MM.1S (cell line): ENCODE data around the gene ESYT1.

Source experiments
- DNase-seq: peaks from one replicate; pipeline ENCODE4 v3.0.0-alpha.2; 2015
- H2AFZ ChIP-seq: fragments of 300-600 bp; sonication (generic); 2 replicates; pipeline ENCODE4 v1.6.0; 2016; ENCODE audit warnings: antibody characterized with exemption, low read length
- H3F3A ChIP-seq: fragments of 300-600 bp; sonication (generic); 2 replicates; pipeline ENCODE4 v1.6.1; 2016; ENCODE audit warnings: mild to moderate bottlenecking, antibody characterized with exemption, low read length, moderate library complexity, mixed read lengths; ENCODE audit not compliant: insufficient read depth
- H3K27ac ChIP-seq: fragments of 300-600 bp; sonication (generic); 2 replicates; pipeline ENCODE4 v1.5.1; 2016; ENCODE audit warnings: mild to moderate bottlenecking, low read length
- H3K27me3 ChIP-seq: fragments of 300-600 bp; sonication (generic); replicated peaks from 2 replicates; pipeline ENCODE4 v1.6.0; 2016; ENCODE audit warnings: low read length; ENCODE audit not compliant: insufficient read depth
- H3K36me3 ChIP-seq: fragments of 300-600 bp; sonication (generic); replicated peaks from 2 replicates; pipeline ENCODE4 v1.6.1; 2016; ENCODE audit warnings: mild to moderate bottlenecking, low read length, mixed read lengths; ENCODE audit not compliant: insufficient read depth
- H3K4me1 ChIP-seq: fragments of 300-600 bp; sonication (generic); 2 replicates; pipeline ENCODE4 v1.6.1; 2016; ENCODE audit warnings: low read length, mixed read lengths
- H3K4me2 ChIP-seq: fragments of 300-600 bp; sonication (generic); 2 replicates; pipeline ENCODE4 v1.6.0; 2016; ENCODE audit warnings: low read depth, low read length
- H3K4me3 ChIP-seq: fragments of 300-600 bp; sonication (generic); 2 replicates; pipeline ENCODE4 v1.5.1; 2016; ENCODE audit warnings: low read length, mixed read lengths
- H3K79me2 ChIP-seq: fragments of 300-600 bp; sonication (generic); 2 replicates; pipeline ENCODE4 v1.6.1; 2016; ENCODE audit warnings: mixed run types, low read length, mixed read lengths
- H3K9ac ChIP-seq: fragments of 300-600 bp; sonication (generic); 2 replicates; pipeline ENCODE4 v1.6.1; 2016; ENCODE audit warnings: low read length, mixed read lengths
- H3K9me2 ChIP-seq: fragments of 300-600 bp; sonication (generic); replicated peaks from 2 replicates; pipeline ENCODE4 v1.6.1; 2016; ENCODE audit warnings: mild to moderate bottlenecking, low read length, mixed read lengths; ENCODE audit not compliant: insufficient read depth
- H3K9me3 ChIP-seq: fragments of 300-600 bp; sonication (generic); replicated peaks from 2 replicates; pipeline ENCODE4 v1.6.1; 2016; ENCODE audit warnings: mild to moderate bottlenecking, low read length, mixed read lengths; ENCODE audit not compliant: insufficient read depth
- H4K20me1 ChIP-seq: fragments of 300-600 bp; sonication (generic); 2 replicates; pipeline ENCODE4 v1.6.1; 2016; ENCODE audit warnings: mild to moderate bottlenecking, low read length, moderate library complexity, mixed read lengths; ENCODE audit not compliant: insufficient read depth
- EZH2 ChIP-seq: fragments of 300-600 bp; sonication (generic); optimal IDR thresholded peaks from 2 replicates; pipeline ENCODE3; 2017; ENCODE audit warnings: low read depth, mild to moderate bottlenecking, antibody characterized with exemption, low read length, mixed read lengths
- EZH2phosphoT487 ChIP-seq: fragments of 300-600 bp; sonication (generic); IDR thresholded peaks from 2 replicates; pipeline ENCODE4 v1.6.1; 2018; ENCODE audit warnings: antibody characterized with exemption, low read length
- TF ChIP-seq, protein P1 (sequence below): fragments of 300-600 bp; sonication (generic); IDR thresholded peaks from 2 replicates; pipeline ENCODE4 v1.5.1; 2016; ENCODE audit warnings: antibody characterized with exemption, low read length, mixed read lengths

The ESYT1 gene

DNA sequence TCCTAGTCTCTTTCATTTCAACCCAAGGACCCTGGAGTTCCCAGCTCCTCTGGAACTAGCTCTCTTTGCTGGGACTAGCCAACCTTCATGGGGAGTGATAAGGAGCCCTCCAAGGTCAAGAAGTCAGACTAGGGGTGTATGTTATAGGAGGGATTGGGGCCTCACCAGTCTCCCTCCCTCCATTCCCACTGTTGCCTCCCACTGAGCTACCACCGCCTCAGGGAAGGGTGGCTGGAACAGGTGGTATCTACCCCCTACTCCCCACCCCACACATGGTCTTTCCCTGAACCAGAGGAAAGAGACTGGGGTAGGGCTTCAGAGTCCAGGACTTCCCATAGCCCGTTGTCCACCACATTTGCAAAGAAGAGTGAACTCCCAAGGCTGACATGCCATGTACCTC is 45.7 kb upstream of the ESYT1 start:
- no peaks in the 10 kb centered on the region for H3K79me2 ChIP-seq
- no peaks in the 10 kb centered on the region for H4K20me1 ChIP-seq
- no peak overlapping the region for H3K4me2 ChIP-seq
- H3K9me2 ChIP-seq: no peaks in the 10 kb centered on the region
- peaks cover 29% of the 10 kb centered on the region for H3K27me3 ChIP-seq
- no peak overlapping the region for H2AFZ ChIP-seq
- H3K4me3 ChIP-seq: no peak overlapping the region
- H3K4me1 ChIP-seq: no peaks in the 10 kb centered on the region
- no peaks in the 10 kb centered on the region for H3K9me3 ChIP-seq
- H3K9ac ChIP-seq: no peak overlapping the region
- H3K36me3 ChIP-seq: no peaks in the 10 kb centered on the region
- no peak overlapping the region for H3K27ac ChIP-seq
- DNase-seq: no peak
- peaks cover 8% of the 10 kb centered on the region for H3F3A ChIP-seq
- TF ChIP-seq EZH2phosphoT487 (no peak), EZH2 (no peak)
- TF ChIP-seq, protein P1, sequence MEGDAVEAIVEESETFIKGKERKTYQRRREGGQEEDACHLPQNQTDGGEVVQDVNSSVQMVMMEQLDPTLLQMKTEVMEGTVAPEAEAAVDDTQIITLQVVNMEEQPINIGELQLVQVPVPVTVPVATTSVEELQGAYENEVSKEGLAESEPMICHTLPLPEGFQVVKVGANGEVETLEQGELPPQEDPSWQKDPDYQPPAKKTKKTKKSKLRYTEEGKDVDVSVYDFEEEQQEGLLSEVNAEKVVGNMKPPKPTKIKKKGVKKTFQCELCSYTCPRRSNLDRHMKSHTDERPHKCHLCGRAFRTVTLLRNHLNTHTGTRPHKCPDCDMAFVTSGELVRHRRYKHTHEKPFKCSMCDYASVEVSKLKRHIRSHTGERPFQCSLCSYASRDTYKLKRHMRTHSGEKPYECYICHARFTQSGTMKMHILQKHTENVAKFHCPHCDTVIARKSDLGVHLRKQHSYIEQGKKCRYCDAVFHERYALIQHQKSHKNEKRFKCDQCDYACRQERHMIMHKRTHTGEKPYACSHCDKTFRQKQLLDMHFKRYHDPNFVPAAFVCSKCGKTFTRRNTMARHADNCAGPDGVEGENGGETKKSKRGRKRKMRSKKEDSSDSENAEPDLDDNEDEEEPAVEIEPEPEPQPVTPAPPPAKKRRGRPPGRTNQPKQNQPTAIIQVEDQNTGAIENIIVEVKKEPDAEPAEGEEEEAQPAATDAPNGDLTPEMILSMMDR: no peak

DNA sequence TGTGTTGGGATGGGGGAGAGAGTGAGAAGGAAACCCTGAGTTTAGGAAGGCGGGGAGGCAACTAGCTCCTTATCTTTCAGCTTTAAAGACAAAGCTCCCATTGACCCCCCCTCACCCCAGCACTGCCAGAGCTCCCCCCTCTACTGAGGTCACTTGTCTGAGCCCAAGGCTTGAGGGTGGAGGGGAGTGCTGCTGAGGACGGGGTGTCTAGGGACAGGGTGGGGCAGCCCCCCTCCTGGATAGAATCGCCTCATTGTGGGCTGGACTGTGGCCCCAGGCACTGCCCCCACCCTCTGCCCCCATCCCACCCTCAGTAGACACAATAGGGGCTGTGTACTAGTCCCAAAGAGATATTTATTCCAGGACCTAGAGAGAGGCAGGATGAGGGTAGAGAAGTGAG is 45.1 kb upstream of the ESYT1 start:
- H3K27me3 ChIP-seq: peaks cover 29% of the 10 kb centered on the region
- H3K9ac ChIP-seq: no peak overlapping the region
- no peak overlapping the region for H3K4me3 ChIP-seq
- H3K9me3 ChIP-seq: no peaks in the 10 kb centered on the region
- peaks cover 8% of the 10 kb centered on the region for H3F3A ChIP-seq
- H3K27ac ChIP-seq: no peak overlapping the region
- no peaks in the 10 kb centered on the region for H4K20me1 ChIP-seq
- no peaks in the 10 kb centered on the region for H3K9me2 ChIP-seq
- no peak for DNase-seq
- H3K36me3 ChIP-seq: no peaks in the 10 kb centered on the region
- no peaks in the 10 kb centered on the region for H3K4me1 ChIP-seq
- H2AFZ ChIP-seq: no peak overlapping the region
- no peak for TF ChIP-seq EZH2phosphoT487
- H3K79me2 ChIP-seq: no peaks in the 10 kb centered on the region
- H3K4me2 ChIP-seq: no peak overlapping the region

DNA sequence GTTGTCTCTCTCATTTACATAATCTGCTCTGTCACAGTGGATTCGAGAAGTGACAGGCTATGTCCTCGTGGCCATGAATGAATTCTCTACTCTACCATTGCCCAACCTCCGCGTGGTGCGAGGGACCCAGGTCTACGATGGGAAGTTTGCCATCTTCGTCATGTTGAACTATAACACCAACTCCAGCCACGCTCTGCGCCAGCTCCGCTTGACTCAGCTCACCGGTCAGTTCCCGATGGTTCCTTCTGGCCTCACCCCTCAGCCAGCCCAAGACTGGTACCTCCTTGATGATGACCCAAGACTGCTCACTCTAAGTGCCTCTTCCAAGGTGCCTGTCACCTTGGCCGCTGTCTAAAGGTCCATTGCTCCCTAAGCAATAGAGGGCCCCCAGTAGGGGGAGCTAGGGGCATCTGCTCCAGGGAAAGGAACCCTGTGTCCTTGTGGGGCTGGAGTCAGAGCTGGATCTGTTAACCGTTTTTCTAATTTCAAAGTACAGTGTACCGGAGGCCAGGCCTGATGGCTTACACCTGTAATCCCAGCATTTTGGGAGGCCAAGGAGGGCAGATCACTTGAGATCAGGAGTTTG is 43.0 kb upstream of the ESYT1 start:
- Histone ChIP-seq H3F3A (no peaks in the 10 kb centered on the region), H3K4me2 (no peak overlapping the region), H3K27me3 (peaks cover 29% of the 10 kb centered on the region), H3K4me3 (no peak overlapping the region), H3K9ac (no peak overlapping the region), H2AFZ (no peak overlapping the region), H3K9me3 (no peaks in the 10 kb centered on the region), H3K9me2 (no peaks in the 10 kb centered on the region), H3K4me1 (no peaks in the 10 kb centered on the region), H4K20me1 (no peaks in the 10 kb centered on the region), H3K79me2 (no peaks in the 10 kb centered on the region), H3K36me3 (no peaks in the 10 kb centered on the region), H3K27ac (no peak overlapping the region)
- DNase-seq: no peak
- TF ChIP-seq EZH2phosphoT487: no peak
- TF ChIP-seq, protein P1: peak; percentile 35

DNA sequence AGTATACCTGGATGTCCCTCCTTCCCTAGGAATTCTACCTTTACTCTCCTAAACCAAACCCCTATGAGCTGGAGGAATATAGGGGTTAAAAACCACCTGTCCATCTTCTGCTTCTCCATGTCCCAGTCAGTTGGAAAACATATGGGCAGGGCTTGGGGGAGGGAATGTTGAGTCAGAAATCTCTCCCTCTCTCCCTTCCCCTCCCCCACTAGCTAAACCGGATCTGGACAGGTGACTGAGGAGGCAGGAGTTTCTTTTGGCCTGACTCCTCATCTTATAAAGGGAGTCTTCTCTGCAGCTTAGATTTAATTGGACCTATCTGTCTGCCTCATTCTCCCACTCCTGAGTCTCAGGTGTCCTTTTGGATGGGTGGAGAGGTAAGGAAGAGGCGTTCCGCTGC is 42.0 kb upstream of the ESYT1 start:
- no peak for DNase-seq
- Histone ChIP-seq H3K79me2 (no peaks in the 10 kb centered on the region), H3K27me3 (peaks cover 20% of the 10 kb centered on the region; the same call in 1 of the 2 replicates), H3K9me3 (no peaks in the 10 kb centered on the region), H4K20me1 (no peaks in the 10 kb centered on the region), H3K9me2 (no peaks in the 10 kb centered on the region), H3K4me1 (no peaks in the 10 kb centered on the region), H3K9ac (no peak overlapping the region), H3K4me3 (no peak overlapping the region), H2AFZ (no peak overlapping the region), H3F3A (no peaks in the 10 kb centered on the region), H3K27ac (no peak overlapping the region), H3K36me3 (no peaks in the 10 kb centered on the region), H3K4me2 (no peak overlapping the region)
- TF ChIP-seq, protein P1: no peak
- TF ChIP-seq EZH2 (no peak), EZH2phosphoT487 (no peak)
